Ovary (tissue), 10 donors: ENCODE measurements around the gene ALKBH6. TPM values are rescaled to one million over a fixed set of nuclear protein-coding genes. Genes with fewer than 3 reads are reported as not detected.

Experiments
- DNase-seq, 5 donors: peaks; one replicate each; pipeline ENCODE4 v3.0.0-alpha.2; 2019 to 2020
- H3K27ac ChIP-seq, 2 donors: fragments of 200-600 bp; one replicate each; pipeline versions ENCODE4 v1.5.1 to v1.8.0; 2019 to 2022
- H3K27me3 ChIP-seq: fragments of 200-600 bp; one replicate; pipeline ENCODE4 v1.8.0; 2022
- H3K36me3 ChIP-seq: fragments of 200-600 bp; sonication (generic); one replicate; pipeline ENCODE4 v1.5.1; 2019
- H3K4me1 ChIP-seq: one replicate; pipeline ENCODE4 v1.8.1; 2013; ENCODE audit warnings: mild to moderate bottlenecking, moderate library complexity; ENCODE audit not compliant: insufficient read depth
- H3K4me3 ChIP-seq: fragments of 200-600 bp; sonication (generic); one replicate; pipeline ENCODE4 v1.5.1; 2017
- H3K9me3 ChIP-seq, 2 donors: fragments of 200-600 bp in 1 of 2; sonication (generic) in 1 of 2; one replicate each; pipeline versions ENCODE4 v1.5.1 to v1.8.1; 2013 to 2019; ENCODE audit warnings: mild to moderate bottlenecking in 1 of 2, moderate library complexity in 1 of 2
- CTCF ChIP-seq, 3 donors: fragments of 450-650 bp in 2 of 3; fragments of 200-600 bp in 1 of 3; IDR thresholded peaks; one replicate each; pipeline versions ENCODE4 v1.5.1 to v1.8.0; 2016 to 2022; ENCODE audit warnings: antibody characterized with exemption in 3 of 3, mild to moderate bottlenecking in 1 of 3
- EP300 ChIP-seq: sonication (generic); formaldehyde crosslinking; IDR thresholded peaks from one replicate; pipeline ENCODE4 v1.6.1; 2017; ENCODE audit warnings: antibody characterized with exemption
- POLR2A ChIP-seq: fragments of 450-650 bp; IDR thresholded peaks from one replicate; pipeline ENCODE4 v1.6.1; 2017; ENCODE audit warnings: antibody characterized with exemption, mild to moderate bottlenecking, moderate library complexity
- WGBS, 3 donors: extraction: QIAGEN DNeasy Blood & Tissue Kit in 1 of 3; methylation state at CpG; one replicate each; pipeline versions ENCODE4 v1.1.5 to v1.1.7; 2013 to 2017; 5-methylcytosine and 5-hydroxymethylcytosine counted together
- intact Hi-C, 4 donors: fragments of 100-400 bp; cut with DNase I; formaldehyde crosslinking; loops; one replicate each; pipeline versions ENCODE4 v1.11.0 to v1.15.1; 2022 to 2023
- long read RNA-seq, 3 donors: library from polyadenylated mRNA in 2 of 3; unstranded in 2 of 3; transcript quantifications; one replicate each; pipeline ENCODE4 v2.0.0 and lab custom pipeline, GENCODE V29; 2021 to 2026
- polyA plus RNA-seq, 2 donors: library from polyadenylated mRNA; stranded (reverse); fragments of 200-250 nt in 1 of 2; fragments of 350-450 nt in 1 of 2; fragmentation: Illumina TruSeq in 1 of 2; extraction: RNeasy Lipid Tissue Mini Kit (QIAGEN cat#74804) in 1 of 2; gene quantifications; one replicate each; pipeline ENCODE4 v1.2.3, GENCODE V29; 2013 to 2014
- total RNA-seq, 7 donors: library from RNA; depleted of rRNA in 2 of 7; stranded (reverse); fragments of >200 nt in 2 of 7; fragmentation: NEBNext Ultra II Directional in 3 of 7; extraction: Animal tissue kit (Norgen Biotek cat#: 25700) in 3 of 7; gene quantifications; one replicate each; pipeline versions ENCODE4 v1.1.0 to v1.2.4, GENCODE V29; 2016 to 2023
- donor health status: DM: no; HTN: no; CAD: no; lungs with moderate emphysema.
- donor health status: DM: no; HTN: no; CAD: no.
- donor health status: Bipolar disorder and iron deficiency.
- donor health status: DM: yes; HTN: yes; CAD: no.
- donor health status: DM: no; HTN: no; CAD: no.
- donor health status: DM: yes; HTN: yes; CAD: no.

Gene ALKBH6
- total RNA-seq (10 to 100 TPM; 12.7 to 25.5 (median 18.6) TPM), polyA plus RNA-seq (10 to 100 TPM; 17.7 to 18.3 TPM)
- long read RNA-seq, donor 1, partial matches to known transcripts: 0 of 1 reads
- long read RNA-seq, donor 1, other reads (novel, unspliced or antisense): 1 of 1 reads
- long read RNA-seq, donor 2, partial matches to known transcripts: 0 of 4 reads
- long read RNA-seq, donor 2, other reads (novel, unspliced or antisense): 0 of 4 reads
- long read RNA-seq, donor 3, partial matches to known transcripts: 6 of 24 reads
- long read RNA-seq, donor 3, other reads (novel, unspliced or antisense): 16 of 24 reads

DNA sequence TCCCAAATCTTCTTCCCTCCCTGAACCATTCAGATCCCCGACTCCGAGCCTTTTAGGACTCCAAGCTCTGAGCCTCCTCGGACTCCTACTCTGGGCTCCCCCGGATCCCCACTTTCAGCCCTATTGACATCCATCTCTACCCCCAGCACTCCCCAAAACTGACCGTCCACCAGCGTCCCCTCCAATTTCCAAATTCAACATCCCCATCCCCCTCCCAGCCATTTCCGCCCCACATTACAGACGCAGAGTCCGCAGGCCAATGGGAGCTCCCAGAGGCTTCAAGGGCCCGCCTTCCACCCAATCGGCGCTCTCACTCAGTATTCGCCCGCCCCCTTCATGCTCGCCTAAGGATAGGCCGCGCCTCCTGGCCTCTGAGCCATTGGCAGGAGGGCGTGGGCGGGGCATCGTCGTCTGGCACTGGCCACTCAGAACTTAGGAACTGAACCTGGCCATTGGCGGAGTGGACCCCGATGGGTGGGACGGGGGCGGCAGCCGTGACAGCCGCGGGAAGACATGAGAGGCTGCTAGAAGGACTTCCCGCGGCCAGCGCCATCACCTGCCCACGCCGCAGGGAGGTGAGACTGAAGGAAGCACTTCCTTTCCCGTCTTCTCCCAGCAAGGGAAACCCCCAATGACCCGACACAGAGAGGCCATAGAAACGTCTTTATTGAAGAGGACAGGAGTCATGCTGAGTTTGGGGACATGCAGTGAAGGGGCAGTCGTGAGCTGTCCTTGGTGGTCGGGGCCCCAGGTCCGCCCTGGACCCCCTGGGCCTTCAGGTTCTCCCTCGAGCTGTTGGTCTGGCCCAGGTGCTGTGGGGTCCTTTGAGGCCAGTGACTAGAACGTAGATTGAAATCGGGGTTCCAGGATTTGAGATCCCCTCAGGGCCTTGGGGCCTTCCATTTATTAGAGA is at the start of gene ALKBH6:
Gene ALKBH6 (minus strand): TSS at position 202 of the 913 bp plus-strand sequence. CDS start 816 bp downstream, outside the sequence.
- intact Hi-C loops: no loop called here
- peak; percentile 99 to 100 (median 99) for DNase-seq
- WGBS, 3 donors: 2 to 4% (median 2%) methylated on average over 42 of the region's 42 CpGs
- no peaks in the 10 kb centered on the region for H3K9me3 ChIP-seq
- no peaks in the 10 kb centered on the region for H3K27me3 ChIP-seq
- H3K4me3 ChIP-seq: peak within 1 kb of the TSS; percentile 66
- H3K27ac ChIP-seq: peak within 1 kb of the TSS; percentile 33 to 70
- TF ChIP-seq POLR2A (peak; percentile 27), EP300 (no peak)
- H3K4me1 ChIP-seq: peaks cover 2% of the 10 kb centered on the region
- no peaks in the 10 kb centered on the region for H3K36me3 ChIP-seq

- TF ChIP-seq EP300 (no peak), CTCF (IDR thresholded peaks at IDR 0.05) (no peak), POLR2A (no peak)
- Histone ChIP-seq H3K9me3 (no peaks in the 10 kb centered on the region), H3K27ac (no peak overlapping the region), H3K4me3 (no peak overlapping the region), H3K27me3 (no peaks in the 10 kb centered on the region), H3K36me3 (no peaks in the 10 kb centered on the region), H3K4me1 (no peaks in the 10 kb centered on the region)
- WGBS, 3 donors: 92 to 100% (median 93%) methylated on average over 2 of the region's 2 CpGs
- no peak for DNase-seq
- intact Hi-C loops: loop anchor here in 1 of 4 donors (10.0 kb wide), 1 partner anchor 103 kb away; no protein-coding TSS in a partner anchor
These were observed 47.4 kb upstream of the ALKBH6 start for GRCh38 chr19:36061367-36061766.

DNA sequence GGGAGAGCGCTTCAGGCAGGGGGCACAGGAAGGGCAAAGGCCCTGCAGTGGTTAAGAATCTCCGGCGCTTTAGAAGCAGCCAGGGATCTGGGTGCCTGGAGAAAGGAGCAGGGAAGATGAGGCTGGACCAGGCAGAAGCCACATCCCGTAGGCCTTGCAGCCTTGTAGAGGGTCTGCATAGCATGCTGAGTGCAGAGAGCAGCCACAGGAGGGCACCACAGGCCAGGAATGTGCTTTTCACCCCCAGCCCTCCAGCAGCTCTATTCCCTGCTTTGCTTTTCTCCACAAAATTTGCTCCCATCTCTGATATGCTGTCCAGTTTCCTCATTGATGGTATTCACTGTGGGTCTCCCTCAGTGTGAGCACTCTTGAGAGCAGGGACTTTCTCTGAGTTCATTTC is 46.4 kb upstream of the ALKBH6 start:
- no peak for TF ChIP-seq EP300
- no peak for TF ChIP-seq CTCF (IDR thresholded peaks at IDR 0.05)
- TF ChIP-seq POLR2A: no peak
- H3K36me3 ChIP-seq: no peaks in the 10 kb centered on the region
- no peak overlapping the region for H3K27ac ChIP-seq
- H3K4me3 ChIP-seq: no peak overlapping the region
- H3K27me3 ChIP-seq: no peaks in the 10 kb centered on the region
- peak in 2 of 5 donors; percentile 64 to 66 for DNase-seq
- intact Hi-C loops: loop anchor here in 1 of 4 donors (10.0 kb wide), 1 partner anchor 104 kb away; no protein-coding TSS in a partner anchor
- no peaks in the 10 kb centered on the region for H3K4me1 ChIP-seq
- WGBS, 3 donors: 70 to 73% (median 70%) methylated on average over 4 of the region's 4 CpGs
- no peaks in the 10 kb centered on the region for H3K9me3 ChIP-seq

GRCh38 chr19:36059180-36059910 is 45.3 kb upstream of the ALKBH6 start:
- WGBS, 3 donors: 61 to 73% (median 73%) methylated on average over 6 of the region's 6 CpGs
- no peaks in the 10 kb centered on the region for H3K9me3 ChIP-seq
- DNase-seq: no peak
- H3K4me3 ChIP-seq: no peak overlapping the region
- intact Hi-C loops: loop anchor here in 1 of 4 donors (10.0 kb wide), 1 partner anchor 55 kb away; the partner anchor contains the start of gene SYNE4
- no peak overlapping the region for H3K27ac ChIP-seq
- H3K36me3 ChIP-seq: no peaks in the 10 kb centered on the region
- TF ChIP-seq CTCF (IDR thresholded peaks at IDR 0.05) (no peak), EP300 (no peak), POLR2A (no peak)
- no peaks in the 10 kb centered on the region for H3K4me1 ChIP-seq
- H3K27me3 ChIP-seq: no peaks in the 10 kb centered on the region
